ENCODE measurements around the gene APOBEC3B.
"Not testable (repeated sequence)": the region's sequence is repeated elsewhere in the genome, so short reads cannot be mapped to it uniquely, and the experiment has no call there.

The APOBEC3B gene

GRCh38 chr22:38997518-38997917, 15.4 kb downstream of the APOBEC3B start:
- no peak for DNase-seq (ENCODE audit: low read depth)

- peak; percentile 89 for DNase-seq (ENCODE audit: low read depth)
Observed at GRCh38 chr22:39003165-39003638, 21.1 kb downstream of the APOBEC3B start.

DNA sequence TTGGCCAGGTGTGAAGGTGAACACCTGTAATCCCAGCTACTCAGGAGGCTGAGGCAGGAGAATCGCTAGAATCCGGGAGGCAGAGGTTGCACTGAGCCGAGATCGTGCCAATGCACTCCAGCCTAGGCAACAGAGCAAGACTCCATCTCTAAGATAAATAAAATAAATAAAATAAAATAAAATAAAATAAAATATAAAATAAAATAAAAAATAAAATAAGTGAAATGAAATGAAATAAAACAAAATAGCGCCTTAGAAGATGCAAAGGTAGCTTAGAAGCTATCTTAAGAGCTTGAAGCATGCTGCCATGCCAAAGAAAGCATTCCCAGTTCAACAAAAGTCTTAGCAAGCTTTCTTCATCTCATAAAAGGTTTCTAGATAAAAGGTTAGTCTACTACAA, 25.0 kb downstream of the APOBEC3B start:
- no peak for DNase-seq (ENCODE audit: low read depth)

DNA sequence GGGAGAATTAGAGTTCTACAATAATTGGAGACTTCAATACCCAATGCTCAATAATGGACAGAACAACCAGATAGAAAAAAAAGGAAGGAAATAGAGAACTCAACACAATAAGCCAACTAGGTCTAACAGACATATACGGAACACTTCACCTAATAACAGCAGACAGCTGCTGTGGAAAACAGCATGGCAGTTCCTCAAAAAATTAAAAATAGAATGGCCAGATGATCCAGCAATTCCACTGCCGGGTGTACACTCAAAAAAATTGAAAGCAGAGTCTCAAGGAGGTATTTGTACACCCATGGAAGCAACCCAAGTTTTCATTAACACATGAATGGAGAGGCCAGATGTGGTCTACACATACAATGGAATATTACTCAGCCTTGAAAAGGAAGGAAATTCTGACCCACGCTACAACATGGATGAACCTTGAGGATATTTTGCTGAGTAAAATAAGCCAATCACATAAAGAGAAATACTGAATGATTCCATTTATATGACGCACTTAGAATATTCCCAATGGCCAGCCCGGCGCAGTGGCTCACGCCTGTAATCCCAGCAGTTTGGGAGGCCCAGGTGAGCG, 26.2 kb downstream of the APOBEC3B start:
- not testable (repeated sequence) for DNase-seq (ENCODE audit: low read depth)

- no peak for DNase-seq (ENCODE audit: low read depth)
Observed at GRCh38 chr22:39010946-39011345, 28.8 kb downstream of the APOBEC3B start.

DNA sequence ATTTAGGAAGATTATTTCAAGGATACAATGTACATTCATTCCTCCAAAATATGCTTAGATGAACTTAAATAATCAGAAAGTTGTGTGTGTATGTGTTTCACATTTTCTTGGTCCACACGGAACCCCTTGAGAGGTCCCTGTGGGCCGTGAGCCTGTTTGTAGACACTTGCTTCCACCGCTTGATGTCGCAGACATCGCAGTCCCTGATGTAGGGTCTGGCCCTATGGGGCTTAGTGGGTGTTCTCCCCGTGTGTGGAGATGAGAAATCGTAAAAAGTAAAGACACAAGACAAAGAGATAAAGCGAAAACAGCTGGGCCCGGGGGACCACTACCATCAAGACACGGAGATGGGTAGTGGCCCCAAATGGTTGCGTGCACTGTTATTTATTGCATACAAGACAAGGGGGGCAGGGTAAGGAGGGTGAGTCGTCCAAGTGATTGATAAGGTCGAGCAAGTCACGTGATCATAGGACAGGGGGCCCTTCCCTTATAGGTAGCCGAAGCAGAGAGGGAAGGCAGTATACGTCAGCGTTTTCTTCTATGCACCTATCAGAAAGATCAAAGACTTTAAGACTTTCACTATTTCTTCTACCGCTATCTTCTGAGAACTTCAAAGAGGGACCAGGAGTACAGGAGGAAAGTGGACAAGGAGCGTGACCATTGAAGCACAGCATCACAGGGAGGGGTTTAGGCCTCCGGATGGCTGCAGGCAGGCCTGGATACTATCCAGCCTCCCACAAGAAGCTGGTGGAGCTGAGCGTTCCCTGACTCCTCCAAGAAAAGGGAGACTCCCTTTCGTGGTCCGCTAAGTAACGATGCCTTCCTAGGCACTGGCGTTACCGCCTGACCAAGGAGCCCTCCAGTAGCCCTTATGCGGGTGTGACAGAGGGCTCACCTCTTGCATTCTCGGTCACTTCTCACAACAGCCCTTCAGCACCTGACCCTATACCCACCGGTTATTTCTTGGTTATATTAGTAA, 30.7 kb downstream of the APOBEC3B start:
- DNase-seq (ENCODE audit: low read depth), result no peak

DNA sequence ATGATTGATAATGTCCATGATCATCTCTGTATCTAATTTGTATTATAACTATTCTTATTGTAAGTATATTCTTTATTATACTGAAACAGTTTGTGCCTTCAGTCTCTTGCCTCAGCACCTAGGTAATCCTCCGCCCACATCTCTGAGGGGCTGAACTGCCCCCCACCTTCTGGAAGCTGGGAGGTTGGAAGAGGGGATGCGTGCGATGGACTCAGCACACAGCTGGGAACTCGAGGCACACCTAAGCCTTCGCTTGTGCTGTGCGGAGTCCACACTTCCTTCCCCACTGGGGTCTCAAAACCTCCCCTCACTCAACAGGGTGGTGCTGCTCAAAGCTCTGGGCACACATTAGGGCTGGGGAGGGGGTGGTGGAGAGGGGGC, 31.4 kb downstream of the APOBEC3B start:
- not testable (repeated sequence) for DNase-seq (ENCODE audit: low read depth)

DNA sequence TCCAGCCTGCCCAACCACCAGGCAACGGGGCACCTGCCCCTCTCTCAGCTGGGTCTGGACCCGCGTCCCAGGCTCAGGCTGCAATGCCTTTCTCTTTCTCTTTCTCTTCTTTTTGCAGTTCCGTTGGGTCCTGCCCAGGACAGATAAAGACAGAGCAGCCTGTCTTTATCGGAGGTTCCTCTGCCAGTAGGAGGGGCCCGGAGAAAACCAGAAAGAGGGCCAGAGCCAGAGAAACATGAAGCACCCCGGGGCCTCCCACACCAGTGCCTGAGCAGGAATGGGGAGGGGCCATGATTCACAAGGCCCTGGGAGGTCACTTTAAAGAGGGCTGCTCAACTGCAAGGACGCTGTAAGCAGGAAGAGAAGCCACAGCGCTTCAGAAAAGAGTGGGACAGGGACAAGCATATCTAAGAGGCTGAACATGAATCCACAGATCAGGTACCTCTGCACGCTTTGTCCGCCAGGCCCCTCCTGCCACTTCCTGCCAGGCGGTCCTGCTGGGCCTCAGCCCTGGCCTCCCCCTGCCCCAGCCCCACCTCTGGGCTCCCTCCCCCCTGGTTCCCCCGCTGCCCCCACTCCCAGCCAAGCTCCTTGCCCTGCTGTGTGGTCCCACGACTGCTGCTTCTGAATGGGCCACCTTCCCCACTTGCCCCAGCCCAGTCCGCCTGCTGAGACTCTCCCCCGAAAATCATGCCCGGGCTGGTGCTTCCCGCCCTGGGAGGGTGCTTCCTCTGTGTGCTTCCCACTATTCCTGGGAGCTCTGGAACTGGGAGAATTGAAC, 32.0 kb downstream of the APOBEC3B start, which contains the start of gene APOBEC3C:
APOBEC3C (plus strand) TSS at position 316 of the 781 bp plus-strand sequence; CDS start at position 422, 106 bp downstream.
- peak; percentile 90 for DNase-seq (ENCODE audit: low read depth)

GRCh38 chr22:39014723-39015121, 32.6 kb downstream of the APOBEC3B start:
- DNase-seq (ENCODE audit: low read depth), result peak; percentile 17

- DNase-seq (ENCODE audit: low read depth), result no peak
Observed at GRCh38 chr22:39016592-39016991, 34.4 kb downstream of the APOBEC3B start.

DNA sequence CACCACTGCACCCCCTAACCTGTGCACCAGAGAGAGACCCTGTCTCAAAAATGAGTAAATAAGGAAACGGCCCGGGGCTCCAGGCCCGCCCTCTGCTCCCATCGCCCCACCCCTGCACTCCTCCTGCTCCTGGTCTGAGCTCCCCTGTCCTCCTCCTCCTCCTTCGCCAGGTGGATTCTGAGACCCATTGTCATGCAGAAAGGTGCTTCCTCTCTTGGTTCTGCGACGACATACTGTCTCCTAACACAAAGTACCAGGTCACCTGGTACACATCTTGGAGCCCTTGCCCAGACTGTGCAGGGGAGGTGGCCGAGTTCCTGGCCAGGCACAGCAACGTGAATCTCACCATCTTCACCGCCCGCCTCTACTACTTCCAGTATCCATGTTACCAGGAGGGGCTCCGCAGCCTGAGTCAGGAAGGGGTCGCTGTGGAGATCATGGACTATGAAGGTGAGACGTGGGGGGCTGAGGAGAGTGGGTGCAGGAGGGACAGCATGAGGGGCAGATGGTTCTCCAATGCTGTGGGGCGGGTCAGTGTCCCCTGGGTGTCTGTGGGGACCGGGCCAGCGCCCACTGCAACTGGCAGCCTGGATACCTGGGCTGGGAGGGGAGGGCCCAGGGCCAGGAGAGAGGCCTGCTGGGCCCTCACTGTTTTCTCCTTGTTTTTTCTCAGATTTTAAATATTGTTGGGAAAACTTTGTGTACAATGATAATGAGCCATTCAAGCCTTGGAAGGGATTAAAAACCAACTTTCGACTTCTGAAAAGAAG, 35.6 kb downstream of the APOBEC3B start:
- no peak for DNase-seq (ENCODE audit: low read depth)

DNA sequence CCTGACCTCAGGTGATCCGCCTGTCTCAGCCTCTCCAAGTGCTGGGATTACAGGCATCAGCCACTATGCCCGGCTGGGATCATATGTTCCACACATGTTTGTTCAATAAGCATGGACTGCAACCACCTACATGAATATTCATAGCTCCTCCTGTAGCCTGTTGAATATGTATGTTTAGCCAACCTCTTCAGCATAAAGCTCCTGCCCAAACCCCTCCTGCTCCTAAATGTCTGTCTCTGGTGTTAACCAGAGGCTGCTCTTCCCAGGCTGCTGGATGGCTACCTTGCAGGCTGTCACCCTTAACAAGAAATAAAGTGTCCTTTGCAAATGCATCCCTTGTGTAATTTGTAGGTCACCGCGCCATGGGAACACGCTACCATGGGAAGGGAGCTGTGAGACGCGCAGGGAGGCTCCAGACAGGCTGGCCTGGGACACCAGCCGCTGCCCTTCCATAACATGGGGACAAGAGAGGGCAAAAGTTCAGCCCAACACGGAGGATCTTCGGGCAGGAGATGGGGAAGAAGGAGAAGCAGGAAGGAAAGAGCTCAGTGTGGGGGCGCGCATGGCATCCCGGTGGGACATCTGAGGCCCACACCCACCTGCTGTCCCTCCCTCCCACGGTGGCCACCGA, 38.0 kb downstream of the APOBEC3B start:
- peak; percentile 28 for DNase-seq (ENCODE audit: low read depth)

DNA sequence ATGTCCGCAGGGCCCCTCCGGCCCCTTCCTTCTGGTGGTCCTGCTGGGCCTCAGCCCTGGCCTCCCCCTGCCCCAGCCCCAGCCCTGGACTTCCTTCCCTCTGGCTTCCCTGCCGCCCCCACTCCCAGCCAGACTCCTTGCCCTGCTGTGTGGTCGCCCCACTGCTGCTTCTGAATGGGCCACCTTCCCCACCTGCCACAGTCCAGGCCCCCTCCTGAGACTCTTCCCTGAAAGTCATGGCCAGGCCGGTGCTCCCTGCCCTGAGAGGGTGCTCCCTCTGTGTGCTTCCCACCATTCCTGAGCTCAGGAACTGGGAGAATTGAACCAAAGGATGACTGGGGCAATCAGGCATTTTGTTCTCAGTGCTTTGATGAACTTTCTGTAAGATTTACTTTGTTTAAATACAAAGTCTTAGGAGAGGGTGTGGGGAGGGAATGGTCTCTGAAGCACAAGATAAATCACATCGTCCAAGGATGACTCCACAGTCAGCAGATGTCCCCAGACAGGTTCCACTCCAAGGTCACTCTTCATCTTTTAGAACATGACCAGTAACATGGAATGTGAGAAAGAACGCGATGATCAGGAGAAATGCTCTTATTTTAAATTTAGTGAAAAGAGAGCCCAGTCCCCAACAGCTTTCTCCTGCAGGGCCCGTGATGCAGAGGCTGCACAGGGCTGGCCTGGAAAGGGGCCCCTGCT, 39.6 kb downstream of the APOBEC3B start:
- DNase-seq (ENCODE audit: low read depth), result no peak

DNA sequence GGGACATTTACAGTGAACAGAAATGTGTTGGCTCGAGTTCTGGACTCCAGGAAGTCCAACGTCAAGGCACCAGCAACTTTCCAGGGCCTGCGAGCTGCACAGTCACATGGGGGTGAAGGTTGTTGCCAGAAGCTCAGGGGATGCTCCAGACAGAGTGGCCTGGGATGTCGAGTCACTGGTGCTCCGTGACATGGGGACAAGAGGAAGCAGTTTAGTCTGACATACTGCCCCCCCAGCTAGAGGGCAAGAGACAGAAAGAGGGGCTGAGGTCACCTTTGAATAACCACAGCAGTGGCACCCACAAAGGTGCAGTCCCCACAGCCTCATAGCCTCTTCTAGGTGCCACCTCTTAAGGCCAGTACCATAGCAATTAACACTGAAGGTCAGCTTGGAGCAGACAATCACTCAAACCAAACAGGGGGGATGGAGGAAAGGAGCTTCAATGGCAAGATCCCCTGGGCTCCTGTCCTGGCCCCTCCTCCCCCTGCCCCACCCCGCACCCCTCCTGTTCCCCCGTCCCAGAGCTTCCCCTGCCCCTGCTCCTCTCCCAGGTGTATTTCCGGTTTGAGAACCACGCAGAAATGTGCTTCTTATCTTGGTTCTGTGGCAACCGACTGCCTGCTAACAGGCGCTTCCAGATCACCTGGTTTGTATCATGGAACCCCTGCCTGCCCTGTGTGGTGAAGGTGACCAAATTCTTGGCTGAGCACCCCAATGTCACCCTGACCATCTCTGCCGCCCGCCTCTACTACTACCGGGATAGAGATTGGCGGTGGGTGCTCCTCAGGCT, 42.6 kb downstream of the APOBEC3B start:
- no peak for DNase-seq (ENCODE audit: low read depth)

GRCh38 chr22:39026509-39027150, 44.5 kb downstream of the APOBEC3B start:
- no peak for DNase-seq (ENCODE audit: low read depth)

DNA sequence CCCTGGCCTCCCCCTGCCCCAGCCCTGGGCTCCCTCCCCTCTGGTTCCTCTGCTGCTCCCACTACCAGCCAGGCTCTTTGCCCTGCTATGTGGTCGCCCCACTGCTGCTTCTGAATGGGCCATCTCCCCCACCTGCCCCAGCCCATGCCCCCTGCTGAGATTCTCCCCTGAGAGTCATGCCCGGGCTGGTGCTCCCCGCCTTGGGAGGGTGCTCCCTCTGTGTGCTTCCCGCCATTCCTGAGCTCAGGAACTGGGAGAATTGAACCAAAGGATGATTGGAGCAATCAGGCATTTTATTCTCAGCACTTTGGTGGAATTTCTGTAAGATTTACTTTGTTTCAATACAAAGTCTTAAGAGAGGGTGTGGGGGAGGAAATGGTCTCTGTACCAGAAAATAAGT, 45.6 kb downstream of the APOBEC3B start:
- DNase-seq (ENCODE audit: low read depth), result no peak

- DNase-seq (ENCODE audit: low read depth), result no peak
Observed at GRCh38 chr22:39028281-39028680, 46.1 kb downstream of the APOBEC3B start.

DNA sequence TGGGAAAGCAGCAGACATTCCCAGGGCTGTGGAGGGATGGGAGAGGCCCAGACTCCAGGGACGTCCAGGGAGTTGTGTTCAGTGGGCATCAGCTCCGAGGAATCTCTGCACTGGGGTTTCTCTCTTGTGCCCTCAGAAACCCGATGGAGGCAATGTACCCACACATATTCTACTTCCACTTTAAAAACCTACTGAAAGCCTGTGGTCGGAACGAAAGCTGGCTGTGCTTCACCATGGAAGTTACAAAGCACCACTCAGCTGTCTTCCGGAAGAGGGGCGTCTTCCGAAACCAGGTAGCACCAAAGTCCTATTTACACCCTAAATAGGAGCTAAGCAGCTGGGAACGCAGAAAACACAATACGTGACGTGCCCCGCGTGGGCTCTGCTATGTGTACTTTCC, 47.1 kb downstream of the APOBEC3B start:
- DNase-seq (ENCODE audit: low read depth), result no peak

GRCh38 chr22:39030705-39031104, 48.6 kb downstream of the APOBEC3B start:
- no peak for DNase-seq (ENCODE audit: low read depth)

All from ELR (cell line).